ENCODE results near the gene PPM1H.

PPM1H gene

DNA sequence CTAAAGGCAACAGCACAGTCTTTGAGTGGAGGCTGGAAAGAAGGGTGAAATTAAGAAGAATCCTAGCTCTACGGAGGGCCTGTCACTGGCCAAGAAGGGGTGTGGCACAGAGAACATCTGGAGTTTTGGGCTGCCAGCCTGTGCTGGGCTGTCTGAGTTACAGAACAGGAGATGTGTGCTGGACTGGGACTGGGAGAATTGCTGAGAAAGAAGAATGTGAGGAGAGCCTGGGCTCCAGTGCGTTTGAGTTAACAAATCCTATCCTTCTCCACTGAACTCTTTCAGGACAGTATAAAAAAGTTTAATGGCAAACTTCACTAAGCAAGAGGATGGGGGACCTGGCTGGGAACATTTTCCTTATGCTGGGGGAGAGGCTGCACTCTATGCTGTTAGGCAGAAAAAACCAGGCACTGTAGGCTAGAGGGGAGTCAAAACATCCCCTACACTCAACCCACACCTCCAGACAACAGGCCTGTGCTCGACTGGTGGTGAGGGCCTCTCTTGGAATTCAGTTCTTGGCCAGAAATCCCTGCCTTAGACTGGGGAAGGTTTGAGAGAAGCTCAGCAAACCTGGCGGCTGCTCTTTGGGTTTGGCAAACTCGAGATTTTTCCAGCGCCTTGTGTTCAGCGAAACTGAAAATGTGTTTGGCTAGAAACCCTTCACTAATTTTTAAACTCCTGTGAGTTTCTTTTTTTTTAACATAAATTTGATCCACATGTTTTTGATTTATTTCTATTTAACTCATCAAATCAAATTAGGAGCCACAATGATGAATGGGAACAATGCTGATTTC, 251.0 kb downstream of the PPM1H start:
- H3K27ac ChIP-seq (replicated peaks; ENCODE audit: low read length), result no peak overlapping the region
- DNase-seq (ENCODE audit: low spot score), result no peak
- H3K27me3 ChIP-seq (ENCODE audit: control insufficient read depth in 3 of 3, insufficient read depth in 3 of 3, low read depth in 1 of 3, low read length in 3 of 3), result no peaks in the 10 kb centered on the region

DNA sequence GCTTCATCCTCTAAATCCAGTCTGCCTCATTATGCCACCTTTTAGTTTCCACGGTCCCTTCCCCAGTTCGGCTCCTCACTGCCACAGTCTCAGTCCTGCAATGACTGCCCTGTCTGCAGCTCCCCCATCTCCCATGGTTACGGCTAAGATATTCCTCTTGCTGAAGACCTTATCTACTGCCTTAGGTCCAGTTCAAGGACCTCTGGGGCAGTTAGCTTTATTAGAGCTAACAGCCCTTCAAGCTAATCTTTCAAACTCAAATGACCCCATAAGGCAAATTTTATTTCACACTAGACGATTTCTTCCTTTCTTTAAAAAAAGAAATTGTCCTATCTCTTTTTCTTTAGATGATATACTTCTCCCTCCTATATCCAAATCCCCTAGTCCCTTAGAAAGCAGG, 253.6 kb downstream of the PPM1H start:
- Histone ChIP-seq H2BK12ac (ENCODE audit: low read length) (no peak overlapping the region), H3K4me2 (ENCODE audit: insufficient read depth, low read length, poor library complexity, severe bottlenecking) (no peak overlapping the region), H3K79me1 (ENCODE audit: low read depth, low read length) (no peaks in the 10 kb centered on the region), H3K9ac (ENCODE audit: low read depth, low read length, poor library complexity) (no peak overlapping the region), H3K9me3 (replicated peaks in 1 of 2; ENCODE audit: control insufficient read depth in 2 of 2, insufficient read depth in 1 of 2, low read depth in 1 of 2, low read length in 2 of 2) (peaks cover 10 to 22% of the 10 kb centered on the region in 2 donors), H3K23ac (ENCODE audit: low read depth, low read length, poor library complexity) (no peak overlapping the region), H3K4me1 (ENCODE audit: control insufficient read depth in 2 of 2, insufficient read depth in 1 of 2, low read depth in 1 of 2, low read length in 2 of 2) (peaks cover 10 to 13% of the 10 kb centered on the region in 2 donors), H2AFZ (ENCODE audit: low read length) (no peak overlapping the region), H3K14ac (ENCODE audit: low read length) (no peak overlapping the region), H2BK15ac (ENCODE audit: low read length) (no peak overlapping the region), H3K4ac (ENCODE audit: low read length) (no peak overlapping the region), H4K8ac (ENCODE audit: low read depth, low read length) (no peak overlapping the region), H3K18ac (ENCODE audit: low read length) (no peak overlapping the region), H3K36me3 (replicated peaks in 1 of 2; ENCODE audit: control insufficient read depth in 2 of 2, insufficient read depth in 2 of 2, low read length in 2 of 2) (no peaks in the 10 kb centered on the region), H3K27me3 (ENCODE audit: control insufficient read depth in 3 of 3, insufficient read depth in 3 of 3, low read depth in 1 of 3, low read length in 3 of 3) (no peaks in the 10 kb centered on the region), H2AK5ac (ENCODE audit: low read depth, low read length) (no peak overlapping the region), H3K27ac (replicated peaks; ENCODE audit: low read length) (no peak overlapping the region), H3K4me3 (ENCODE audit: low read length in 2 of 2) (no peak overlapping the region), H4K91ac (ENCODE audit: low read depth, low read length, poor library complexity) (no peak overlapping the region), H2BK120ac (ENCODE audit: low read depth, low read length) (no peak overlapping the region), H2BK5ac (ENCODE audit: low read length) (no peak overlapping the region)
- DNase-seq (ENCODE audit: low spot score), result no peak
- WGBS, 2 donors (ENCODE audit: extremely low coverage in 2 of 2, insufficient read length in 2 of 2, insufficient replicate concordance in 1 of 2), result no CpG with 5 or more reads among the region's 4 CpGs

More for the DNA sequence above, 251.0 kb downstream of the PPM1H start:
- Histone ChIP-seq H4K8ac (ENCODE audit: low read depth, low read length) (no peak overlapping the region), H3K18ac (ENCODE audit: low read length) (peak overlapping the region; percentile 68), H4K91ac (ENCODE audit: low read depth, low read length, poor library complexity) (no peak overlapping the region), H2BK120ac (ENCODE audit: low read depth, low read length) (no peak overlapping the region), H2BK12ac (ENCODE audit: low read length) (no peak overlapping the region), H2BK15ac (ENCODE audit: low read length) (no peak overlapping the region), H3K9ac (ENCODE audit: low read depth, low read length, poor library complexity) (no peak overlapping the region), H3K4me2 (ENCODE audit: insufficient read depth, low read length, poor library complexity, severe bottlenecking) (no peak overlapping the region), H3K4me3 (ENCODE audit: low read length in 2 of 2) (no peak overlapping the region), H3K14ac (ENCODE audit: low read length) (no peak overlapping the region), H3K79me1 (ENCODE audit: low read depth, low read length) (no peaks in the 10 kb centered on the region), H2AFZ (ENCODE audit: low read length) (peak overlapping the region; percentile 57), H3K9me3 (replicated peaks in 1 of 2; ENCODE audit: control insufficient read depth in 2 of 2, insufficient read depth in 1 of 2, low read depth in 1 of 2, low read length in 2 of 2) (peaks cover 0 to 3% of the 10 kb centered on the region in 2 donors), H3K36me3 (replicated peaks in 1 of 2; ENCODE audit: control insufficient read depth in 2 of 2, insufficient read depth in 2 of 2, low read length in 2 of 2) (no peaks in the 10 kb centered on the region), H2BK5ac (ENCODE audit: low read length) (no peak overlapping the region), H3K4ac (ENCODE audit: low read length) (peak overlapping the region; percentile 59), H3K23ac (ENCODE audit: low read depth, low read length, poor library complexity) (no peak overlapping the region), H2AK5ac (ENCODE audit: low read depth, low read length) (no peak overlapping the region), H3K4me1 (ENCODE audit: control insufficient read depth in 2 of 2, insufficient read depth in 1 of 2, low read depth in 1 of 2, low read length in 2 of 2) (peaks cover 10 to 13% of the 10 kb centered on the region in 2 donors)
- WGBS, 2 donors (ENCODE audit: extremely low coverage in 2 of 2, insufficient read length in 2 of 2, insufficient replicate concordance in 1 of 2), result no CpG with 5 or more reads among the region's 7 CpGs

GRCh38 chr12:62679608-62680007, 255.3 kb downstream of the PPM1H start:
- Histone ChIP-seq H3K4ac (ENCODE audit: low read length) (no peak overlapping the region), H3K14ac (ENCODE audit: low read length) (no peak overlapping the region), H3K4me1 (ENCODE audit: control insufficient read depth in 2 of 2, insufficient read depth in 1 of 2, low read depth in 1 of 2, low read length in 2 of 2) (peaks cover 8 to 11% of the 10 kb centered on the region in 2 donors)

GRCh38 chr12:62677355-62677754, 257.6 kb downstream of the PPM1H start:
- Histone ChIP-seq H3K4me2 (ENCODE audit: insufficient read depth, low read length, poor library complexity, severe bottlenecking) (no peak overlapping the region), H3K27ac (replicated peaks; ENCODE audit: low read length) (no peak overlapping the region), H3K4me3 (ENCODE audit: low read length in 2 of 2) (no peak overlapping the region), H3K14ac (ENCODE audit: low read length) (no peak overlapping the region), H2BK120ac (ENCODE audit: low read depth, low read length) (no peak overlapping the region), H3K79me1 (ENCODE audit: low read depth, low read length) (no peaks in the 10 kb centered on the region), H2AFZ (ENCODE audit: low read length) (no peak overlapping the region), H3K23ac (ENCODE audit: low read depth, low read length, poor library complexity) (no peak overlapping the region), H2BK5ac (ENCODE audit: low read length) (no peak overlapping the region), H3K18ac (ENCODE audit: low read length) (peak overlapping the region; percentile 48), H3K9ac (ENCODE audit: low read depth, low read length, poor library complexity) (no peak overlapping the region), H3K9me3 (replicated peaks in 1 of 2; ENCODE audit: control insufficient read depth in 2 of 2, insufficient read depth in 1 of 2, low read depth in 1 of 2, low read length in 2 of 2) (peaks cover 13 to 32% of the 10 kb centered on the region in 2 donors), H3K4me1 (ENCODE audit: control insufficient read depth in 2 of 2, insufficient read depth in 1 of 2, low read depth in 1 of 2, low read length in 2 of 2) (peaks cover 11 to 15% of the 10 kb centered on the region in 2 donors), H4K91ac (ENCODE audit: low read depth, low read length, poor library complexity) (no peak overlapping the region), H3K27me3 (ENCODE audit: control insufficient read depth in 3 of 3, insufficient read depth in 3 of 3, low read depth in 1 of 3, low read length in 3 of 3) (no peaks in the 10 kb centered on the region), H2AK5ac (ENCODE audit: low read depth, low read length) (peak overlapping the region; percentile 56), H4K8ac (ENCODE audit: low read depth, low read length) (no peak overlapping the region), H2BK15ac (ENCODE audit: low read length) (no peak overlapping the region), H3K4ac (ENCODE audit: low read length) (no peak overlapping the region), H3K36me3 (replicated peaks in 1 of 2; ENCODE audit: control insufficient read depth in 2 of 2, insufficient read depth in 2 of 2, low read length in 2 of 2) (no peaks in the 10 kb centered on the region), H2BK12ac (ENCODE audit: low read length) (no peak overlapping the region)
- WGBS, 2 donors (ENCODE audit: extremely low coverage in 2 of 2, insufficient read length in 2 of 2, insufficient replicate concordance in 1 of 2), result no CpG with 5 or more reads among the region's 7 CpGs
- DNase-seq (ENCODE audit: low spot score), result no peak

More at GRCh38 chr12:62679608-62680007, 255.3 kb downstream of the PPM1H start:
- Histone ChIP-seq H2AK5ac (ENCODE audit: low read depth, low read length) (no peak overlapping the region), H4K91ac (ENCODE audit: low read depth, low read length, poor library complexity) (no peak overlapping the region), H3K27ac (replicated peaks; ENCODE audit: low read length) (no peak overlapping the region), H3K9me3 (replicated peaks in 1 of 2; ENCODE audit: control insufficient read depth in 2 of 2, insufficient read depth in 1 of 2, low read depth in 1 of 2, low read length in 2 of 2) (peaks cover 13 to 29% of the 10 kb centered on the region in 2 donors), H3K18ac (ENCODE audit: low read length) (no peak overlapping the region), H3K36me3 (replicated peaks in 1 of 2; ENCODE audit: control insufficient read depth in 2 of 2, insufficient read depth in 2 of 2, low read length in 2 of 2) (no peaks in the 10 kb centered on the region), H3K23ac (ENCODE audit: low read depth, low read length, poor library complexity) (no peak overlapping the region), H2BK120ac (ENCODE audit: low read depth, low read length) (no peak overlapping the region), H2BK5ac (ENCODE audit: low read length) (no peak overlapping the region), H2BK12ac (ENCODE audit: low read length) (no peak overlapping the region), H3K4me3 (ENCODE audit: low read length in 2 of 2) (no peak overlapping the region), H3K27me3 (ENCODE audit: control insufficient read depth in 3 of 3, insufficient read depth in 3 of 3, low read depth in 1 of 3, low read length in 3 of 3) (no peaks in the 10 kb centered on the region), H4K8ac (ENCODE audit: low read depth, low read length) (no peak overlapping the region), H2BK15ac (ENCODE audit: low read length) (no peak overlapping the region), H3K4me2 (ENCODE audit: insufficient read depth, low read length, poor library complexity, severe bottlenecking) (no peak overlapping the region), H3K79me1 (ENCODE audit: low read depth, low read length) (no peaks in the 10 kb centered on the region), H2AFZ (ENCODE audit: low read length) (no peak overlapping the region), H3K9ac (ENCODE audit: low read depth, low read length, poor library complexity) (no peak overlapping the region)
- no CpG with 5 or more reads among the region's 3 CpGs for WGBS, 2 donors (ENCODE audit: extremely low coverage in 2 of 2, insufficient read length in 2 of 2, insufficient replicate concordance in 1 of 2)
- no peak for DNase-seq (ENCODE audit: low spot score)

Measured in neuronal stem cell (in vitro differentiated cells).